HG02885 (cell line): ENCODE data around the gene DDO.
A peak's percentile ranks its signal among the peaks of the same experiment; 100 is the strongest.

ENCODE experiments used
- ATAC-seq: cut with Tn5 transposase; IDR thresholded peaks from one replicate; pipeline ENCODE4 v1.9.1; 2021; ENCODE audit warnings: mild to moderate bottlenecking; ENCODE audit not compliant: unreplicated experiment, poor library complexity

Gene DDO, protein sequence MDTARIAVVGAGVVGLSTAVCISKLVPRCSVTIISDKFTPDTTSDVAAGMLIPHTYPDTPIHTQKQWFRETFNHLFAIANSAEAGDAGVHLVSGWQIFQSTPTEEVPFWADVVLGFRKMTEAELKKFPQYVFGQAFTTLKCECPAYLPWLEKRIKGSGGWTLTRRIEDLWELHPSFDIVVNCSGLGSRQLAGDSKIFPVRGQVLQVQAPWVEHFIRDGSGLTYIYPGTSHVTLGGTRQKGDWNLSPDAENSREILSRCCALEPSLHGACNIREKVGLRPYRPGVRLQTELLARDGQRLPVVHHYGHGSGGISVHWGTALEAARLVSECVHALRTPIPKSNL

DNA sequence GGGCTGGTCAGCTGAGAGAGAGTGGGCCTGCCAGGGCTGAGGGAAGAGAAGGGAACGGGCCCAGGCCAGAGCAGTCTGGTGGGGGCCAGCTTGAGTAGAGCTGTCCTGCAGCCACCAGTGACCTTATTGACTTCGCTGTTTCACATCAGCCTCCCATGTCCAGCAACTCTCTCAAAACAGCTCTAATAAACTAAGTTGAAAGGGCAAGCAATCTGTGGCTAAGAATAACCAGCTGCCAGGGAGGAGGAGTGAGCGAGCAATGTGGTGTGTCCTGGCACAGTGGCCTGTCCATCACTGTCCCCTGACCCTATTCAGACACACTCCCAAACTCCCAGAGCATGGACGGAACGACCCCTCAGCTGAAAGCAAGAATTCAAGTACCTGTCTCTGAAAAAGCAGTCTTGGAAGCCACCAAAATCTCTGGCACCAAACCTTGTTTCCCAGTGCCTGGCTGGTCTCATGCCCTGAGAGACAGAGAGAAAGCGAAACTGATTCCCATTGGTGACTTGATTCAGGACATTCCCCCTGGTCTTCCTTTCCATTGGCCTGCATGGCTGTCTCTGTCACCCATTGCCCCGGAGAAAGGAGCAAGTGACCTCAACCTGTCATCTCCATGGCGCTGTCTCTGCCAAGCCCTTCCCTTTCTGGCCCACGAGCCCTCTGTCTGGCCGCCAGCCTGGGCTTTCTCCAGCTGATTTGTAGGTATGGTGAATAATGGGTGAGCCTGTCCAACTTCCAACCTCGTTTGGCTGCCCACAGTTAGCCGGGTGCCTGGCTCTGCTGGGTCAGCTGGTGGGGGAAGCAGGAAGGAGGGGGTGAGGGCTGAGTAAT, at the start of gene DDO:
TSS of gene DDO (minus strand) at position 490 of the 831 bp plus-strand sequence. CDS start 2,113 bp downstream, outside the sequence.
- no peak for ATAC-seq

DNA sequence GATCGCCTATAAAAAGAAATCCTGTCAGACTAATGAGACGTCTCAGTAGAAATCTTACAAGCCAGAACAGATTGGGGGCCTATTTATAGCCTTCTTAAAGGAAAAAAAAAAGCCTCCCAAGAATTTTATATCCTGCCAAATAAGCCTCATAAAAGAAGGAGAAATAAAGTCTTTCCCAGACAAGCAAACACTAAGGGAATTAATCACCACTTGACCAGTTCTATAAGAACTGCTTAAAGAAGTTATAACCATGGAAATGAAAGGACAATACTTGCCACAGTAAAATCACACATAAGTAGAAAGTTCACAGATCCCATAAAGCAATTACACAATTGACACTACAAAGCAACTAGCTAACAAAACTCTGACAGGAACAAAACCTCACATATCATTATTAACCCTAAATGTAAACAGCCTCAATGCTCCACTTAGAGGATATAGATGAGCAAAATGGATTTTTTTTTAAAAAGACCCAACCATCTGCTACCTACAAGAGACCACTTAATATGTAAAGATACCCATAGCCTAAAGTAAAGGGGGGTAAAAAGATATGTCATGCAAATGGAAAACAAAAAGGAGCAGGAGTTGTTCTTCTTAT, 47.6 kb upstream of the DDO start:
- ATAC-seq, result no peak

DNA sequence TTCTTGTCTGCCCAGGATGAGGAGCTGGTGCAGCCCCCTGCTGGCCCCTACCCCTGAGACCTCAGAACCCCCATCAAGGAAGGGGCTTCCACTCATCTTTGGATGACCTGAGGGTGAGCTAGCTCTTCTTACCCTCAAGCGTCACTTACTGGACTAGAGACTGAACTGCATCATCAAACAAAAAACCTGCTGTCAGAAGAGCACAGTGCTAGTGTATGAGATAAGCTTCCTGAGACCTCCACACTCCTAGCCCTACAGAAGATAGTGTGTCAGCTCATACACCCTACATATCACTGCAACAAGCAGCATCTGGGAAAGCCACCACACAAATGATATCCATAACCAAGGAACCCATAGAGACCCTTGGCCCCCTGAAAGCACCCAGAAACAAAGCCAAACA, 46.0 kb upstream of the DDO start:
- ATAC-seq, result no peak

DNA sequence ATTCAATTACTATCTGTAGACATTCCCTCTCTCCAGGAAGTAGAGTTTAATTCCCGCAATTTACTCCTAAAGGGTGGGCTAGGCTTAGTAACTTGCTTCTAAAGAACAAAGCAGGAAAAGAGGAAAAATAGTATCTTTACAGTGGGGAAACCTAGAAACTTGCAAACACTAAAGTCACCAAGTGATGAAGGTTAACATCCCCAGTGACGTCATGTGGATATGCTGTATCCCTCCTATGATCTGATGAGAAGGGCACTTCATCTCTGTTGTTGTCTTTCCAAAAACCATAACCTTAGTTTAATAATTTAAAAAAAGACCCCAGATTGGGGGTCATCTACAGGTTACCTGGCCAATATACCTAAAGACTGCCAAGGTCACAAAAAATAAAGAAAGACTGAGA, 43.8 kb upstream of the DDO start:
- no peak for ATAC-seq

DNA sequence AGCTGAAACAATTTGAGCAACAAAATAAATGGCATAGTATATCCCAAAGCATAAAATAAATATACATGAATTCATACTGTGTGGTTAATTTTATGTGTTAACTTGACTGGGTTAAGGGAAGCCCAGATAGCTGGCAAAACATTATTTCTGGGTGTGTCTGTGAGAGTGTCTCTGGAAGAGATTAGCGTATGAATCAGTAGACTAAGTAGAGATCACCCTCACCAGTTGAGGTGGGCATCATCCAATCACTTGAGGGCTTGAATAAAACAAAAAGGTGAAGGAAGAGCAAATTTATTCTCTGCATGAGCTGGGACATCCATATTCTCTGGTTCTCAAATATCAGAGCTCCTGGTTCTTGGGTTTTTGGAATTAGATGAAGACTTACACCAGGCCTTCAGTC, 43.1 kb upstream of the DDO start:
- ATAC-seq, result no peak

DNA sequence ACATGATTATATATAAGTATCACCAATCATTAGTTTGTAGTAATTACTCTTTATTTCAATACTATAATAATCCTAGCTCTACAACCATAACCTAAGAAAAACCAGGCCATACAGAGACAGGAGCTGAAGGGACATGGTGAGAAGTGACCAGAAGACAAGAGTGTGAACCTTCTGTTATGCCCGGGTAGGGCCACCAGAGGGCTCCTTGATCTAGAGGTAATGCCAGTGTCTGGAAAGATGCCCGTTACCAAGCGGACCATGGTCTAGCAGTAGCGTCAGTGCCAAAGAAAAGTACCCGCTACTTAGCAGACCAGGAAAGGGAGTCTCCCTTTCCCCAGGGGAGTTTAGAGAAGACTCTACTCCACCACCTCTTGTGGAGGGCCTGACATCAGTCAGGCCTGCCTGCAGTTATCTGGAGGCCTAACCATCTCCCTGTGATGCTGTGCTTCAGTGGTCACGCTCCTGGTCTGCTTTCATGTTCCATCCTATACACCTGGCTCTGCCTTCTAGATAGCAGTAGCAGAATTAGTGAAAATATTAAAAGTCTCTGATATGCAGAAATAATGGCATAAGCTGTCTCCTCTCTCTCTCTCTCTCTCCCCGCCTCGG, 42.3 kb upstream of the DDO start:
- ATAC-seq, result peak; percentile 41

DNA sequence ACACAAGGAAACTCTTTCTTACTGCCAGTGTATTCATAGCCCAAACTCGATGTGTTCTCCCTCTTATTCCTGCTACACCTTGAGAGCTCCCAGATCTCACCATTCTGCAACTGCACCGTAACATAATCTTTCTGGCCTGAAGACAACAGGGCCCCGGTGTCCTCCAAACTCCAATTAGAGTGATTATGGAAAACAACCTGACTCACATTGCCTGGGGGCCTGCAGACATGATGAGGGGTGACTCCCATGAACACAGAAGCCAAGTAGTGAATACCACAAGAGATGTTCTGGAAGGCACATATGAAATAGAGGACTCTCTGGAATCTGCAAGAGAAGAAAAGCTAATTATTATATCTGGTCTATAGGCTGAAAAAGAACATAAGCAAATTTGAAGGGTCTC, 41.3 kb upstream of the DDO start:
- ATAC-seq, result no peak

DNA sequence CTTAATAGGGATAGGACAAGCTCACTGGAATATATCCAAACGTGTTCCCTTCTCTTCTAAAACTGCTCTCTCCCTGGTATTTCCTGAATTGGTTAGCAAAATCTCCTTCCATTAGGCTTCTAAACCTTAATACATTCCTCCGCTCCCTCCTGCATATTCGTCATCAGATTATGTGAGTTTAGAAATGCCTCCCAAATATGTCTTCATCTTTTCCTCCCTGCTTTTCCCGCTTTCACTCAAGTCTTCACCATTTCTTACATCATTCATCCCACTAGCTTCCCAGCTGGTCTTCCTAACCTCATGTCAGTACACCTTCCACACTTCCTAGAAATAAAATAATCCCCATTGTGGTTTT, 34.1 kb upstream of the DDO start:
- ATAC-seq, result no peak

DNA sequence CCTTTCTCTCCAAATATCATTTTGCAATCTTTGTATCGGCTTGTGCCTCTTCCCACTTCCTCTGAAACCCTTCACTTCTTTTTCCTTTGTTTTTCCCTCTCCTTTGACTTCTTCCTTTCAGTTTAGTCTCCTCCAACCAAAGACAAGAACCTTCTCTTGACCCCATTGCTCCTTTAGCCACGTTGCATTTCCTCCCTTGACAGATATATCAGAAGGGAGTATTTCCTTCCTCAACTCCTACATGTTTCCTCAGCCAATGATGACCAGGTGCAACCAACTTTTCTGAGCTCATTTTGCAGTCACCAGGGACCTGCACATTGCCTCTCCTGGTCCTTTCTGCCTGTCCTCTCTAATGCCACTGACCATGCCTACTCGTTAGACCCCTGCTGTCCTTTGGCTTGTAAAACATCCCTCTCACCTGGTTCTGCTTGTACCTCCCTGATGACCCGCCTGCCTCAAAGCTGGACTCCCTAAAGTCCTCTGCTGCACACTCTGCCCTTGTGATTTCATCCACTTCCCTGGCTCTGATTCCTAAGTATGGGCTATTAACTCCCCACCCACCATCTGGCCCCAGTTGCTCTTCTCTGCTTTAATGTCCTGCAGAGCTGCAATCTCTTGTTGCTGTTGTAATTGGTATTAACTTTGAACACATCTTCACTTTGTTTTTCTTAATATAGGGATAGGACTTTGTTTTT, 33.6 kb upstream of the DDO start:
- no peak for ATAC-seq

DNA sequence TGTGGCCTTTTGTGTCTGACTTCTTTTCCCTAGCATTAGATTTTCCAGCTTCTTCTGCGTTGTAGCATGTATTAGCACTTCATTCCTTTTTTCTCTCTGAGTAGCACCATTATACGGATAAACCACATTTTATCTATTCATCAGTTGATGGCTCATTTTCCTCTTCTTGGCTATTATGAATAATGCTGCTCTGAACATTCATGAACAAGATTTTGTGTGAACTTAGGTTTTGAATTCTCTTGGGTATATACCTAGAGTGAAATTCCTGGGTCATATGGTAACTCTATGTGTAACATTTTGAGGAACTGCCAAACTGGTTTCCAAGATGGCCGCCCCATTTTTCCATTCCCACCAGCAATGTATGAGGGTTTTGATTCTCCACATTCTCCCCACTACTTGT, 32.4 kb upstream of the DDO start:
- no peak for ATAC-seq

DNA sequence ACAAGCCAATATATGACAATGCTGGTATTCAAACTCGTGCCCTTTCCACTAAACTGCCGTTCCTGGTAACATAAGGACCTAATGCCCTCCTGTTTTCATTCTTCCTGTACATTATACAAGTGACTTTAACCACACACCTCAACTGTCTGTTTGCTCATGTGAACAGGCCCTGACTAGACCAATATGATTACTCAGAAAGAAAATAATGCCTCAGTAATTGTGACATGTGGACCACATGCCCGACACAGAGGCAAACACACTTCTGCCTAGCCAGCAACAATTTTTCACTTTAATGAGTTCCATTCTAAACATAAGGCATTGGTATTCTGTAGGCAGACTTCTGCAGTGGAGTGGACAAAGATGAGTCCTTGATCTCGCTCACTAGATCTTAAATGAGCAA, 31.0 kb upstream of the DDO start:
- ATAC-seq, result no peak

DNA sequence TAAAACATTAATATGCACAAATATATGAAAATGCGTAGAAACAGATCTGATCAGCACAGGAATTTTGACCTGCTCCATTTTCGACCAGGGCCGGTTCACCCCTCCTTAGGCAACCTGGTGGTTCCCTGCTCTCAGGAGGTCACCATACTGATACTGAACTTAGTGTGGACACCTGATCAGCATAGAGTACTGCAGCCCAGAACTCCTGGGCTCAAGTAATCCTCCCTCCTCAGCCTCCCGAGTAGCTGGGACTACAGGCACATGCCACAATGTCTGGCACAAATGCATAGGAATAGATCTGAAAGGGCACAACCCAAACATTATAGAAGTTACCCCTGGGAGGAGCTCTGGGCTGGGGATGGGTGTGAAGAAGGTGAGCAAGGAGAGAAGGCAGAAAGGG, 24.7 kb upstream of the DDO start:
- no peak for ATAC-seq

DNA sequence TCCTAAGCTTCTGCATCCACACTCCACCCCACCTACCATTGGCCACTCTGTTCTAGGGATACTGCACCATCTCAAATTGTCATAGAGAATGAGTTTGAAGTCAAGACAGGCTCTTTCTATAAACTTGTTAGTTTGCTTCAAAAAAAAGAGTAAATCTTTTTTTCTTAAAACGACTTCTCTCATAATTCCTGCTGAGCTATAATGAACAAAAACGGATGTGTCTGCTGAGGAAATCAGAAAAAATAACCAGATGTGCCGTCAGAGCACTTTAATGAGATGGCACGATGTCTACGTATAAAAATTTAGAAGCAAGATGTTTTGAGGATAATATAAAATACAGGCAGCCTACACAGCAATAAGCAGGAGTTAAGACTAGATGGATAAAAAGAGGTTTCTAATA, 24.0 kb upstream of the DDO start:
- ATAC-seq, result no peak

DNA sequence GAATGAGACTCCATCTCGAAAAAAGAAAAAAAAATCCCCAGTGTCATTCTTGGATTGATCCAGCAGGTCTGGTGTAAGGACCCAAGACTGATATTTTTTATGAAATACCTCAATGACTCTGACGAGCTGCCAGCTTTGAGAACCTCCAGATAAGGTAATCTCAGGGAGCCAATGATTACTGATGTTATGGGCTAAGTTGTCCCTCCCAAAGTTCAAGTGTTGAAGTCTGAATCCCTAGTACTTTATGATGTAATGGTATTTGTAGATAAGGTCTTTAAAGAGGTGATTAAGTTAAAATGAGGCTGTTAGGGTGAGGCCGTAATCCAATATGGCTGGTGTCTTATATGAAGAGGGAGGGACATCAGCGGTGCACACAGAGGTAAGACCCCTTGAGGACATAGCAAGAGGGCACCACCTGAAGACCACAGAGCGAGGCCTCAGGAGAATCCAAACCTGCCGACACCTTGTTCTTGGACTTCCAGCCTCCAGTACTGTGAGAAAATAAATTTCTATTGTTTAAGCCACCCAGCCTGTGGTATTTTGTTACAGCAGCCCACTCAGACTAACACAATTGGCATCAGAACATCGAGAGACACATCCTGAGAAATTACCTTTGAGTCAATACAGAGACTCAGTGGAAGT, 19.7 kb upstream of the DDO start:
- ATAC-seq, result no peak

DNA sequence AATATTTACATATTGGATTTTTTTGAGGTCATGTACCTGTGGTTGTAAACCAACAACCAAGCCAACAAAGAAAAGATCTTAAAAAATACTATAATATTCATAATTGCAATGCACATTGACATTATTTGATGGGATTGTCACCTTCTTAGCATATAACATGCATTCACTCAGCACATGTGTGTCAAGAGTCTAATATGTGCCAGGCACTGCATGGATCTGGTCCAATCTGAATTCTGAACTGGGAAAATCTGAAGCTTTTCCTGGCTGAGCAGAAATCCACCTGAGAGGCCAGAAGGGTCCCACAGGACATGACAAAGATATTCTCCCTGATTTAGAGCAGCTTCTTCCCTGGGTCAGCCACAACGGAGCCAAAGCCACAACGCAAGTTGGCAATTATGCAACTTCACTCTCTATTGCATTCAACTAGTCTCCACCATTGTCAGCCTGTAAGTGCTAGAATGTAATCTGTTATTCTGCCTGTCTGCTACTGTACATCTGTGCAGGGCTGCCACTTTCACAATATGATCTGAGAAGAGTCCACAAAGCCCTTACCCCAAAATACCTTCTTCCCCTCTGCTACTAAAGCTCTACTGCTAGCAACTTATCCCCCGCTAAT, 17.0 kb upstream of the DDO start:
- no peak for ATAC-seq

DNA sequence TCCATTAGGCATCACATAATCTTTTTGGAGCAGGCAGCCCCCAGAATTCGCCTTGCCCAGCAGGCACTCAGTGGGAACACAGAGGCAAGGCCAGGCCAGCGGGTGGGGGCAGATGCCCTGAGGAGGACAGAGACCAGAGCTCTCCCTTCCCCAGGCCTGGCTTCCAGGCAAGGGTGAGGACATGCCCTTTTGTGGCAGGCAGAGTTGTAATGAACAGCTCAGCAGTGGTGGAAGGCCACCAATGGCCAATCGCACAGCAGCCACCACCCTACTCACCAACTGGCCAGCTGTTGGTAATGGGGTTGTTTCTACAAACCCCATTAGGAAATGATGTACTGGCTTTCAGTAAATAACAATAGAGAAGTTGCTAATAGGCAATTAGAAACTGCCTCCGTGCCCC, 15.4 kb upstream of the DDO start:
- no peak for ATAC-seq

DNA sequence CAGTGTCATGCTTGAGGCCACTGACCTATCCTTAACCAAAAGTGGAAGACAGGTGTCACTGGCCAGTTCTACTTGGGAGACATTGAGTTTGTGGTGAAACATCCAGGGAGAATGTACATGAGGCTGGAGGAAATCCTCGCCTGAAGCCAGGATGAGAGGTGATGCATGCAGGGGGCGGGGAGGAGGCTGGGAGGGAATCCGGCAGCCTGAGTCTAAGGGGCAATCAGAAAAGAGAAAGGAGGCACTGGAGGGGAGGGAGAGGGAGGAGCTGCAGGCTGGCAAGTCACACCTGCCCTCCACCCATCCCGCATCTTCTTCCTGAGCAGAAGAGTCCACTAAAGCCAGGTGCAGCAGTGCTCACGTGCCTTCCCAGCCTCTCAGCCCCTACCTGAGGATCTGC, 14.9 kb upstream of the DDO start:
- no peak for ATAC-seq

DNA sequence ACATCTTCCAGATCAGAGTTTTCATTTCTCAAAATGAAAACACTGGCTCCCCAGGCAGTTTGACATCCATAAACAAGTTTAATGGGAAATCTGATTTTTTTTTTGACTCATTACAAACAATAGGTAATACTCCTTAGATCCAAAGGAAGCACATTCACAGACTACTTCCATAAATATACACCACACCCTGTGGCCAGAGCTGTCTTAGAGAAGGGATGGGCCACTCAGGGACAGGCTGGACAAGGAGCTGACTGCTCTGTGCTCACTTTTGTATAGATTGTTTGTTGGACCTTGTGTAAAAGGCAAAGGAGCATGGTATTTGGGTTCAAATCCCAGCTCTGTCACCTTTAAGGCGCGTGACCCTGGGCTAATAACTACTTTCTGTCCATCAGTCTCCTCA, 12.8 kb upstream of the DDO start:
- ATAC-seq, result no peak

DNA sequence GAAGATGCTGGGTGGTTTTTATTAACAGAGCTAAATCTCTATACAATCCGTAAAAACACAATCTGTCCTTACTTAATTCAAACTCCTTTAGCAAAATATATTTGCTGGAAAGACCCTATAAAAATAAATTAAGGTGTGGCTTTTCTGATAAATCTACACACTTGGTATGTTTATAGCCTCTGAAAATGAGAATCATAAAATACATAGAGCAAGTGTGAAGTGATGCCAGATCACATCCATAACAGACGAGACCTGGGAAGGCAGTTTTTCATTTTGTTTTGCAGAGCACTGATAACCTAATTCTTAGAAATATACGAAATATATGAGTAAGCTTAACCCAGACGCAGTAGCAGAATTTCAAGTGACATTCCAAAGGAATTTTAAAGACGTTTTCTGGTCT, 10.4 kb upstream of the DDO start:
- no peak for ATAC-seq

DNA sequence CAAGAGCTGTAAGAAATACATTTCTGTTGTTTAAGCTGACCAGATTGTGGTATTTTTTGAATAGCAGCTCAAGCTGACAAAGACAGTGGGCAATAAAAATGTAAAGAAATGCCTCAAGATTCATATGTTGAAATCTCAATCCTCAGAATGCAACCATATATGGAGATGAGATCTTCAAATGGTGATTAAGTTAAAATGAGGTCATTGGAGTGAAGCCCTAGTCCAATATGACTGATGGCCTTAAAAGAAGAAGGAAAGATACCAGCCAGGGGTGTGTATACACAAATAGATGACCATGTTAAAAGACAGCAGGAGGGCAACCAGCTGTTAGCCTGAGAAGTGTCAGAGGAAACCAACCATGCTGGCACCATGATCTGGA, 7.1 kb upstream of the DDO start:
- no peak for ATAC-seq
